C4-2B (cell line): ENCODE data around the gene IFNLR1.

Experiments used
- CTCF ChIP-seq: fragments of 450-650 bp; conservative IDR thresholded peaks from 2 replicates; pipeline ENCODE4 v1.5.1; 2017; ENCODE audit warnings: mild to moderate bottlenecking
- ZFX ChIP-seq: fragments of 450-650 bp; IDR thresholded peaks from 2 replicates; pipeline ENCODE4 v1.6.1; 2017

GRCh38 chr1:24104854-24105253, 82.2 kb downstream of the IFNLR1 start:
- TF ChIP-seq CTCF, result no peak
- no peak for TF ChIP-seq ZFX
